ENCODE measurements around the gene LYST.
"Not testable (repeated sequence)": the region's sequence is repeated elsewhere in the genome, so short reads cannot be mapped to it uniquely, and the experiment has no call there.

Gene LYST

GRCh38 chr1:235866205-235866912, at the start of gene LYST:
LYST (minus strand) TSS chr1:235866906; CDS start chr1:235830417, 36,489 bp downstream.
- peak; percentile 44 for DNase-seq (ENCODE audit: low spot score)

- DNase-seq (ENCODE audit: low spot score): not testable (repeated sequence)
Measured at GRCh38 chr1:235915489-235915888, 48.8 kb upstream of the LYST start.

- no peak for DNase-seq (ENCODE audit: low spot score)
Measured at GRCh38 chr1:235913311-235913710, 46.6 kb upstream of the LYST start.

- no peak for DNase-seq (ENCODE audit: low spot score)
Measured at GRCh38 chr1:235911876-235912275, 45.2 kb upstream of the LYST start.

GRCh38 chr1:235911300-235911662, 44.6 kb upstream of the LYST start:
- DNase-seq (ENCODE audit: low spot score): no peak

GRCh38 chr1:235910357-235911299, 43.9 kb upstream of the LYST start:
- DNase-seq (ENCODE audit: low spot score): no peak

GRCh38 chr1:235908742-235909520, 42.2 kb upstream of the LYST start:
- no peak for DNase-seq (ENCODE audit: low spot score)

GRCh38 chr1:235907897-235908240, 41.2 kb upstream of the LYST start:
- no peak for DNase-seq (ENCODE audit: low spot score)

GRCh38 chr1:235907187-235907896, 40.6 kb upstream of the LYST start:
- DNase-seq (ENCODE audit: low spot score): no peak

- no peak for DNase-seq (ENCODE audit: low spot score)
Measured at GRCh38 chr1:235906436-235906835, 39.7 kb upstream of the LYST start.

GRCh38 chr1:235903809-235904208, 37.1 kb upstream of the LYST start:
- DNase-seq (ENCODE audit: low spot score): not testable (repeated sequence)

GRCh38 chr1:235902677-235903542, 36.2 kb upstream of the LYST start:
- no peak for DNase-seq (ENCODE audit: low spot score)

- DNase-seq (ENCODE audit: low spot score): no peak
Measured at GRCh38 chr1:235901461-235901860, 34.8 kb upstream of the LYST start.

- DNase-seq (ENCODE audit: low spot score): no peak
Measured at GRCh38 chr1:235898126-235898525, 31.4 kb upstream of the LYST start.

GRCh38 chr1:235893840-235894239, 27.1 kb upstream of the LYST start:
- DNase-seq (ENCODE audit: low spot score): no peak

GRCh38 chr1:235892734-235893413, 26.2 kb upstream of the LYST start:
- DNase-seq (ENCODE audit: low spot score): peak; percentile 32

- no peak for DNase-seq (ENCODE audit: low spot score)
Measured at GRCh38 chr1:235892202-235892601, 25.5 kb upstream of the LYST start.

- no peak for DNase-seq (ENCODE audit: low spot score)
Measured at GRCh38 chr1:235888119-235888643, 21.5 kb upstream of the LYST start.

GRCh38 chr1:235887676-235888075, 21.0 kb upstream of the LYST start:
- no peak for DNase-seq (ENCODE audit: low spot score)

- DNase-seq (ENCODE audit: low spot score): no peak
Measured at GRCh38 chr1:235885655-235886262, 19.1 kb upstream of the LYST start.
